Superior temporal gyrus (tissue), 1 donor: ENCODE results near the gene HOXB7.

Experiments used
- DNase-seq: peaks from one replicate; pipeline ENCODE4 v3.0.0-alpha.2; 2016; ENCODE audit errors: extremely low spot score

Gene HOXB7

GRCh38 chr17:48610282-48611211 lies at the start of gene HOXB7:
Gene HOXB7 (minus strand): TSS chr17:48611017. CDS start chr17:48610918, 99 bp downstream.
- DNase-seq: no peak

- DNase-seq: no peak
Measured at GRCh38 chr17:48655913-48656312, 45.1 kb upstream of the HOXB7 start.

- no peak for DNase-seq
Measured at GRCh38 chr17:48649741-48650140, 38.9 kb upstream of the HOXB7 start.

GRCh38 chr17:48647963-48648245 lies 37.1 kb upstream of the HOXB7 start:
- DNase-seq: no peak

- no peak for DNase-seq
Measured at GRCh38 chr17:48647103-48647962, 36.5 kb upstream of the HOXB7 start.

GRCh38 chr17:48646183-48647102 lies 35.6 kb upstream of the HOXB7 start:
- no peak for DNase-seq

GRCh38 chr17:48645639-48646182 lies 34.9 kb upstream of the HOXB7 start:
- no peak for DNase-seq

- no peak for DNase-seq
Measured at GRCh38 chr17:48644910-48645557, 34.2 kb upstream of the HOXB7 start.

- no peak for DNase-seq
Measured at GRCh38 chr17:48644159-48644558, 33.3 kb upstream of the HOXB7 start.

GRCh38 chr17:48643697-48644012 lies 32.8 kb upstream of the HOXB7 start:
- no peak for DNase-seq

GRCh38 chr17:48642843-48643696 lies 32.3 kb upstream of the HOXB7 start:
- no peak for DNase-seq

GRCh38 chr17:48642059-48642842 lies 31.4 kb upstream of the HOXB7 start:
- DNase-seq: no peak

- no peak for DNase-seq
Measured at GRCh38 chr17:48641541-48642058, 30.8 kb upstream of the HOXB7 start.

GRCh38 chr17:48640858-48641180 lies 30.0 kb upstream of the HOXB7 start:
- DNase-seq: no peak

GRCh38 chr17:48639982-48640857 lies 29.4 kb upstream of the HOXB7 start:
- no peak for DNase-seq

- no peak for DNase-seq
Measured at GRCh38 chr17:48639136-48639535, 28.3 kb upstream of the HOXB7 start.

GRCh38 chr17:48637323-48638260 lies 26.8 kb upstream of the HOXB7 start:
- no peak for DNase-seq
